Fibroblast of lung (primary cell): ENCODE data around the gene PLCL1. TPM values are rescaled to one million over a fixed set of nuclear protein-coding genes. Genes with fewer than 3 reads are reported as not detected.

Experiments used
- DNase-seq, 2 donors: peaks; one replicate each; pipeline versions ENCODE4 v3.0.0 to v3.0.0-alpha.2; 2010; ENCODE audit warnings: low read depth in 2 of 2
- H2AFZ ChIP-seq: 2 replicates; pipeline ENCODE4 v1.5.1; 2012; ENCODE audit warnings: low read length, control low read depth, inconsistent platforms
- H3K27ac ChIP-seq: 2 replicates; pipeline ENCODE4 v1.5.1; 2011; ENCODE audit warnings: low read length, control low read depth; ENCODE audit not compliant: insufficient read depth
- H3K27me3 ChIP-seq: 2 replicates; pipeline ENCODE4 v1.5.1; 2011; ENCODE audit warnings: mild to moderate bottlenecking, low read length; ENCODE audit not compliant: control insufficient read depth, insufficient read depth
- H3K36me3 ChIP-seq: 2 replicates; pipeline ENCODE4 v1.5.1; 2011; ENCODE audit warnings: low read length; ENCODE audit not compliant: control insufficient read depth, insufficient read depth
- H3K4me1 ChIP-seq: 2 replicates; pipeline ENCODE4 v1.5.1; 2011; ENCODE audit warnings: low read length; ENCODE audit not compliant: control insufficient read depth, insufficient read depth; ENCODE audit errors: extremely low read depth
- H3K4me2 ChIP-seq: 2 replicates; pipeline ENCODE4 v1.5.1; 2011; ENCODE audit warnings: low read length, control low read depth; ENCODE audit not compliant: insufficient read depth; ENCODE audit errors: extremely low read depth
- H3K4me3 ChIP-seq, 4 experiments: fragments of 200-600 bp in 1 of 4; sonication (generic) in 1 of 4; replicated peaks in 1 of 4; 2 replicates each; pipeline ENCODE4 v1.5.1; 2011 to 2016; ENCODE audit warnings: low read length in 4 of 4, low read depth in 3 of 4, mild to moderate bottlenecking in 3 of 4, control low read depth in 2 of 4, inconsistent platforms in 1 of 4, mixed read lengths in 1 of 4; ENCODE audit not compliant: insufficient read depth in 1 of 4; ENCODE audit errors: control extremely low read depth in 1 of 4
- H3K79me2 ChIP-seq: 2 replicates; pipeline ENCODE4 v1.5.1; 2012; ENCODE audit warnings: mild to moderate bottlenecking, low read length, inconsistent platforms; ENCODE audit not compliant: control insufficient read depth, insufficient read depth
- H3K9ac ChIP-seq: 2 replicates; pipeline ENCODE4 v1.5.1; 2011; ENCODE audit warnings: mild to moderate bottlenecking, low read length, control low read depth; ENCODE audit not compliant: insufficient read depth
- H3K9me3 ChIP-seq: 2 replicates; pipeline ENCODE4 v1.5.1; 2012; ENCODE audit warnings: low read depth, low read length; ENCODE audit not compliant: control insufficient read depth, insufficient read depth
- H4K20me1 ChIP-seq: 2 replicates; pipeline ENCODE4 v1.5.1; 2011; ENCODE audit warnings: low read length; ENCODE audit not compliant: control insufficient read depth, insufficient read depth; ENCODE audit errors: extremely low read depth
- CTCF ChIP-seq, 2 donors: IDR thresholded peaks in 1 of 2; conservative IDR thresholded peaks in 1 of 2; 1 replicate in 1 of 2; 2 replicates in 1 of 2; pipeline ENCODE4 v1.5.1; 2011 to 2012; ENCODE audit warnings: low read length in 2 of 2, control low read depth in 1 of 2, inconsistent platforms in 1 of 2, low read depth in 1 of 2, mild to moderate bottlenecking in 1 of 2
- EZH2 ChIP-seq: IDR thresholded peaks from 2 replicates; pipeline ENCODE4 v1.5.1; 2012; ENCODE audit warnings: low read length, control low read depth, mild to moderate bottlenecking; ENCODE audit errors: missing control alignments
- polyA plus RNA-seq, 2 donors: library from polyadenylated mRNA; depleted of rRNA in 1 of 2; stranded (reverse) in 1 of 2; unstranded in 1 of 2; fragments of >200 nt; gene quantifications; 2 replicates each; pipeline ENCODE4 v1.2.1, GENCODE V29; 2011 to 2012; ENCODE audit warnings: missing spikeins in 1 of 2
- total RNA-seq: library from RNA; depleted of rRNA; stranded (reverse); fragments of >200 nt; gene quantifications from 2 replicates; pipeline ENCODE4 v1.2.1, GENCODE V29; 2014

The PLCL1 gene
- total and polyA plus RNA-seq, 2 donors (not counting 1 experiment from before 2014, with no cell fraction given): 0.48 to 0.83 TPM

- Histone ChIP-seq H3K79me2 (no peaks in the 10 kb centered on the region), H3K27ac (no peak overlapping the region), H3K27me3 (no peaks in the 10 kb centered on the region), H3K4me2 (no peak overlapping the region), H3K4me1 (no peaks in the 10 kb centered on the region), H3K9me3 (no peaks in the 10 kb centered on the region), H2AFZ (no peak overlapping the region), H3K4me3 (no peak overlapping the region), H3K9ac (no peak overlapping the region), H4K20me1 (no peaks in the 10 kb centered on the region), H3K36me3 (no peaks in the 10 kb centered on the region)
- DNase-seq: no peak
- TF ChIP-seq EZH2 (no peak), CTCF (conservative IDR thresholded peaks at IDR 0.05 in 1 of 2, IDR thresholded peaks at IDR 0.05 in 1 of 2; ENCODE audit: low read depth in 1 of 2, low read length in 2 of 2) (no peak)
Observed at GRCh38 chr2:198162276-198162675, 357.9 kb downstream of the PLCL1 start.

- Histone ChIP-seq H3K79me2 (no peaks in the 10 kb centered on the region), H3K4me3 (no peak overlapping the region), H3K9me3 (no peaks in the 10 kb centered on the region), H3K27me3 (no peaks in the 10 kb centered on the region), H3K36me3 (no peaks in the 10 kb centered on the region), H3K27ac (no peak overlapping the region), H4K20me1 (no peaks in the 10 kb centered on the region), H3K4me1 (no peaks in the 10 kb centered on the region), H3K4me2 (no peak overlapping the region), H2AFZ (no peak overlapping the region), H3K9ac (no peak overlapping the region)
- TF ChIP-seq CTCF (conservative IDR thresholded peaks at IDR 0.05 in 1 of 2, IDR thresholded peaks at IDR 0.05 in 1 of 2; ENCODE audit: low read depth in 1 of 2, low read length in 2 of 2) (no peak), EZH2 (no peak)
- no peak for DNase-seq
Observed at GRCh38 chr2:198164843-198165242, 360.4 kb downstream of the PLCL1 start.

GRCh38 chr2:198165289-198165688, 360.9 kb downstream of the PLCL1 start:
- no peaks in the 10 kb centered on the region for H3K36me3 ChIP-seq
- H3K9ac ChIP-seq: no peak overlapping the region
- H3K4me3 ChIP-seq: no peak overlapping the region
- H3K27me3 ChIP-seq: no peaks in the 10 kb centered on the region
- H3K79me2 ChIP-seq: no peaks in the 10 kb centered on the region
- H3K4me2 ChIP-seq: no peak overlapping the region
- no peak for TF ChIP-seq EZH2
- TF ChIP-seq CTCF (conservative IDR thresholded peaks at IDR 0.05 in 1 of 2, IDR thresholded peaks at IDR 0.05 in 1 of 2; ENCODE audit: low read depth in 1 of 2, low read length in 2 of 2): no peak
- no peaks in the 10 kb centered on the region for H3K4me1 ChIP-seq
- H4K20me1 ChIP-seq: no peaks in the 10 kb centered on the region
- H2AFZ ChIP-seq: no peak overlapping the region
- no peaks in the 10 kb centered on the region for H3K9me3 ChIP-seq
- DNase-seq: no peak
- no peak overlapping the region for H3K27ac ChIP-seq
